ENCODE data around the gene KRT4.

The KRT4 gene

DNA sequence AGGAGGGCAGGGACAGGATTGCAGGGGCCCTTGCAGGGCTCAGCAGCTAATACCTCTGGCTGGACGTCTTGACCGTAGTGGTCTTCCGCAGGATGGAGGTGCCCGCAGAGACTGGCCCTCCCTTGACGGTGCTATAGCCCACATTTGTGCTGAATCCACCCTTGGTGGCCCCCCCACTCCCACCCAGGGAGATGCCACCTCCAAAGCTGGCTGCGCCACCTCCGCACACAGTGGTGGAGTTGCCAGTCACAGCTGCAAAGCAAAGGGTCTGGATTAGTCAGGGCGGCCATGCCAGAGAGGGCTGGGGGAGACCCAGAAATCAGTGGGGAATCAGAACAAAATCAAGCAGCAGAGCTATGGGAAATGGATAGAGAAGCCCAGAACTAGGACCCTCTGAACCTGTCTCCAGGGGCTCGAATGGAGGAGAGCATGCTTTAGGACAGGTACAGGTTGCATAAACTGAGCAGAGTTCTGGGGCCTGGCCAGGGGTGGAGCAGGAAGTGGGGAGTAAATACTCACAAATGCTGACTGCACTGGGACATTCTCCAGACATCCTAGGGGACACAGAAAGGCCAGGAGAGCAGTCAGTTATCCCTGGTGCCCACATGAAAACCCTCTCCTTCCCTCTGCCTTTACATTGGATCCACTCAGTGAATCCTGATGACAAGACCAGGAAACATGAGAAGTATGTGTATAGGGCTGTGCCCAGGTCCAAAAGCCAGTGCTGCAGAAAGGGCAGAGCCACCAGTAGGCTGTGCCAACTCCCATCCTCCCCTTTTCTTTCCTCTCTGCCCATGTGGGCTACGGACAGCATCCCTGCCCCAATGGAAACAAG, 8.1 kb upstream of the KRT4 start:
- DNase-seq (ENCODE audit: low read depth): no peak

- no peak for DNase-seq (ENCODE audit: low read depth)
These were observed 7.3 kb upstream of the KRT4 start for GRCh38 chr12:52821071-52821730.

- no peak for DNase-seq (ENCODE audit: low read depth)
These were observed 6.6 kb upstream of the KRT4 start for GRCh38 chr12:52820521-52820920.

DNA sequence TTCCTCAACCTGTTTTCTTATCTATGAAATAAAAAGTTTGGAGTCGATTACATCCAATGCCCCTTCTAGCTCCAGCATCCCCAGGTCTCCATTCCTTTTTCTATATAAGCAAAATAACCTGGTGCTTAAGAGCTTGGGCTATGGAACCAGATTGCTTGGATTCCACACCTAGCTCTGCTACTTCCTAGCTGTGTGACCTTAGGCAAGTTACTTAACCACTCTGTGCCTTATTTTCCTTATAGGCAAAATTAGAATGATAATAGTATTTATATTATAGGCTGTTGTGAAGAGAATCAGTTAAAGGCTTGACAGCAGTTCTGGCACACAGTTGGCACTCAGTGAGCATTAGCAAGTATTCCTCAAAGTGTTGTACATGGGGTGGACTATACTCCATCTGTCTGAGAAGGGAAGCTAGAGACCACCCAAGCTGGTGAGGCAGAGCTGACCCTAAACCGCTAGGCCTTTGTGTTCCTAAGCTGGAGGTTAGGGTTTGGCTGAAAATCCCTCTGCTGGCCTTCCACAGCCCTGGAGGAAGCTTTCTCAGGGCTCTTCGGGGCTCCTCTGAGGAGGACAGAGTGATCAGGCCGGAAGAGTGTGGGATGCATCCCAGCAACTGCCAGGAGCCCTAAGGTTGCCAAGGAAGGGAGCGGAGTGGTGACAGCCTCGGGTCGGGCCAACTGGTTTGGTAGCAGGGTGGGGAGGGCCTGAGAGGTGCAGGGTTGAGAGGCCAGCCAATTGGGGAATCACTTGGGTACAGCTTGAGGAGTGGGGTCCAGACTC, 6.0 kb upstream of the KRT4 start:
- no peak for DNase-seq (ENCODE audit: low read depth)

GRCh38 chr12:52818887-52819420, 5.0 kb upstream of the KRT4 start:
- no peak for DNase-seq (ENCODE audit: low read depth)

GRCh38 chr12:52818388-52818787, 4.5 kb upstream of the KRT4 start:
- DNase-seq (ENCODE audit: low read depth): no peak

GRCh38 chr12:52817699-52818238, 3.9 kb upstream of the KRT4 start:
- DNase-seq (ENCODE audit: low read depth): no peak

DNA sequence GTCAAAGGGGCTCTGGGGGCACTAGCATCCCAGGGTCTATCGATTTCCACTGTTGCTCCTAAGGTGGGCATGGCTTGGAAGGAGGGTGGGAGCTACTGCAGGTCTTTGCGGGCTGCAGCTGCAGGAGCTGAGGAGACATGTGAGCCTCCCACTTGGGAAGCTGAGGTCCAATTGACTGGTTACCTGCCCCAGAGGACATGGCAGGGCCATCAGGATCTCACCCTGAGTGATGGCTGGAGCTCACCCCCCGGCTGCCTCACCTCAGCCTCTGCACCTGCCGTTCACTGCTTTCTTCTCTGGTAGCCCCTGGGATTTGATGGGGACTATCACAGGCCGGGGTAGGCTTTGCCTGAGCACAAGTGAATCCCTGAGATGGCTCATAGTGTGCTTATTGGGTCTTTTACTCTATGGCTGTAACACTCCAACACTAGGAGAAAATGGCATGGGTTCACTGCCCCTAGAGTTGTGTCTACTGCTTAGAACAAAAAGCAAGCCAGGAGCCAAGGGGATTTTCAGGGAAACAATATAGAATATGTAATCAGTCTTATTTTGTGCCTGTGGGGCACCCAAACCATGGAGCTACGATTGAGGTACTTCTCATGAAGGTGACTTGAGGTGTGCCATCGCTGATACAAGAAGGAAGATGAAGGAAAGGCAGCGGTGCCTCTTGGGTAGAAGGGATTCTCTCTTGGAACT, 3.2 kb upstream of the KRT4 start:
- DNase-seq (ENCODE audit: low read depth): no peak

GRCh38 chr12:52815676-52816588, 2.0 kb upstream of the KRT4 start:
- no peak for DNase-seq (ENCODE audit: low read depth)

- DNase-seq (ENCODE audit: low read depth): no peak
These were observed 1.2 kb upstream of the KRT4 start for GRCh38 chr12:52815161-52815560.

GRCh38 chr12:52814710-52815155, 817 bp upstream of the KRT4 start:
- no peak for DNase-seq (ENCODE audit: low read depth)

GRCh38 chr12:52813203-52813819, 605 bp downstream of the KRT4 start:
- no peak for DNase-seq (ENCODE audit: low read depth)

DNA sequence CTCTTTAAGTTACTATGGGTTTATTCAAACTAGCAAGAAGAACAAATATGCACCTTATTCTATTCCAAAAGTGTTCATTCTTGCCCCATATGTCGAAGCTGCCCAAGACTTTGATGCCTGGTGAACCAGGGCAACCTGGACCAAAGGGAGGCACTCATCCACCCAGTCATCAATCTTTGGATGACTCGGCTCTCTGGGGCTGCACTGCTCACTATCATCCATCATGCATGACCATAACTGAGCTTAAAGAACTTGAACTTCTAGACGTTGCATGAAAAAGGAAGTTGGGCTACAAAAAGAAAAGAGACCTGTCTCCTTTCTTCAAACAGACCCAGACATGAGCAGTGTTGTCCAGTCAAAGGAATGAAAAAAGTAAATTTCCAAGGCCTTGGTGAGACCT, 1.2 kb downstream of the KRT4 start:
- DNase-seq (ENCODE audit: low read depth): no peak

DNA sequence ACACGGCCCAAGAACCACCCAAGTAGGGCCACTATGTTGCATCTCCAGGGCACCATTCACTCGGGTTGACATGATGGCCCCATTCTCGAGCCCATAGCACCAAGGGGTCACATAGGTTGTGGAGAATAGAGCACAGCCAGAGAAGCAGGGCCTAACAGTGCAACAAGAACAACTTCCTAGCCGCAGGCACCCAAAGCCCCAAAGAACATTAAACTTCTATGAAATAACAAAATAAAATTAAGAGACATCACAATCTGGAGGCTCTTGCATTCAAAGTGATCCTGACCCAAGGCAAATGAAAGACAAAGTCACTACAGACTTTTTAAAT, 1.9 kb downstream of the KRT4 start:
- no peak for DNase-seq (ENCODE audit: low read depth)

DNA sequence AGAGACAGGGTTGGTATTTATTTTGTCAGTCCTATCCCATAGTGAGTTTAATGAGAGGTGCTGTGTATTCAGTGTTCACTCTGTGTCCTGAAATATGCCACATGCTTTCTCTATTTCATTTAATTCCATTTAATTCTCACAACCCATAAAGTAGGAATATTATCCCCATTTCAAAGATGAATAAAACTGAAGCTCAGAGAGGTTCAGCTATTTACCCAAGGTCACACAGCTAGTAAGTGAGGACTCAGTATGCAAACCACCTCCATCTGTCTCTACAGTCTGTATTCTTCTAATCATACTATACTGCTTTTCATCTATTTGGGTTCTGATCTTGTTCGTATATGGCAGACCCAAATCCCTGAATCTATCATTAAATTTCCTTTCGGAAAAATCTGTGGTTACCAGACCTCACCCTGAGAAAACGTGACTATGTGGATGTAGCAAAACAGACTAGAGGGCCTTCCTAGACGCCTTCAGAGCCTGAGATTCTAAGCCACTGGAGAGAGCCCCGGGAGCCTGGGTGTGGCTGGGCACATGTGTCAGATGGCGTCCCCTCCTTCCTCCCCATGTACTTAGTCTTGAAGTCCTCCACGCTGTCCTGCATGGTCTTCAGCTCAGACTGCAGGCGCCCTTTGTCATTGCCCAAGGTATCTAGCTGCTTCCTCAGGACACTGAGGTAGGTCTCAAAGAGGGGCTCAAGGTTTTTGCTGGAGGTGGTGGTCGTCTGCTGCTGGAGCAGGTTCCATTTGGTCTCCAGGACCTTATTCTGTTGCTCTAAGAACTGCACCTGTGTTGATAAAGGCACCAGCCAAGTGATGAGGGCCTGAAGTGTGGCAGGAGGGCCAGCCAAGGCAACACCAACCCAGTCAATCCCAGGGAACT, 2.5 kb downstream of the KRT4 start:
- DNase-seq (ENCODE audit: low read depth): no peak

- no peak for DNase-seq (ENCODE audit: low read depth)
These were observed 3.4 kb downstream of the KRT4 start for GRCh38 chr12:52810554-52810953.

DNA sequence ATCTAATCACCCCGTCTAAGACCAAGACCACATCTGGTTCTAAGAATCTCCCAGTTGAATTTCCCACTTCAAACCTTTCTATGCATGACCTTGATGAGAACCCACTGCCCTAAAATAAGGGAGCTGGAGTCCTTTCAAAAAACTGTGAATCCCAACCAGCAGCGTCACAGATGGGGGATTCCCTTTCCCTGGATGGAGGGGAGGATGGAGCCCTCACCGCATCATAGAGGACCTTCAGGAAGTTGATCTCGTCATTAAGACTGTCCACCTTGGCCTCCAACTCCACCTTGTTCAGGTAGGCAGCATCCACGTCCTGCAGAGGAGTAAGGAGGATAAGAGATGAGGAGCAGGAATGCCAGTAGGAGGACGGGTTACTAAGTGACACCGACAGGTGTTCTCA, 4.8 kb downstream of the KRT4 start:
- no peak for DNase-seq (ENCODE audit: low read depth)

GRCh38 chr12:52808573-52809160, 5.2 kb downstream of the KRT4 start:
- no peak for DNase-seq (ENCODE audit: low read depth)

Data from stimulated activated CD8-positive, alpha-beta memory T cell treated with anti-CD3 and anti-CD28 coated beads, Interleukin-7, amount 100 ng/mL, for 24 hours (primary cell).